HG02678 (cell line): ENCODE measurements around the gene IRF3.
"Not testable (repeated sequence)": the region's sequence is repeated elsewhere in the genome, so short reads cannot be mapped to it uniquely, and the experiment has no call there.

ENCODE experiments used
- ATAC-seq: cut with Tn5 transposase; IDR thresholded peaks from one replicate; pipeline ENCODE4 v1.9.1; 2021; ENCODE audit warnings: mild to moderate bottlenecking, moderate library complexity; ENCODE audit not compliant: unreplicated experiment

Gene IRF3

DNA sequence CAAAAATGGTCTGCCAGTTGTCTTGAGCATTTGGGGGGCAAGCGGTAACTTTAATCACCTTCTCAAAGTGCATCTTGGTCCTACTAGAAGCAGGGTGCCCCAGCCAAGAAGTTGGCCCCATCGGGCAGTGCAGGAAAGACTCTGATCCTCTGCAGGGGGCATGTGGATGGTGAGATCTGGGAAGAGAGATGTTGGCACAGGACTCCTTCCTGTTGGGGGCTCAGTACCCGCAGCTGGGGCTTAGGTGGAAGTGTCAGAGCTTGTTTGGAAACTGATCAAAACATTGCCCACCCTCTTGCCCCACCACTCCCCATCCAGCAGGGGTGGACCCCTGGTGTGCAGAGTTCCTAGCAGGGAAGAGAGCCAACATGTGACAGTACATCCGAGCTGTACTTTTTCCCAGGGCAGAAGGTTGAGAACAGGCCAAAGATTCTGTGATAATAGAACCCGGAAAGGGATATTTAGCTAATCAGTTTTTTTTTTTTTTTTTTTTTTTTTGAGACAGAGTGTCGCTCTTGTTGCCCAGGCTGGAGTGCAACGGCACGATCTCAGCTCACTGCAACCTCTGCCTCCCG is 34.6 kb downstream of the IRF3 start:
- ATAC-seq = no peak

DNA sequence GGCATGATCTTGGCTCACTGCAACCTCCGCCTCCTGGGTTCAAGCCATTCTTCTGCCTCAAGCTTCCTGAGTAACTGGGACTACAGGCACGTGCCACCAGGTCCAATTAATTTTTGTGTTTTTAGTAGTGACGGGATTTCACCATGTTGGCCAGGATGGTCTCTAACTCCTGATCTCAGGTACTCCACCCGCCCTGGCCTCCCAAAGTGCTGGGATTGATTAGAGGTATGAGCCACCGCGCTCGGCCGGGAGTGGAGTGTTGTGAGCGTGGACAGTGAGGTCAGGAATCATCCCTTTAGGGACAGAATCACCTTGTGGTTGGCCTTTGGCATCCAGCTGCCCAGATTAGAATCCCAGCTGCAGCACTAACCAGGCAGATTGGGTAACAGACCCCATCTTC is 36.0 kb downstream of the IRF3 start:
- ATAC-seq = no peak

DNA sequence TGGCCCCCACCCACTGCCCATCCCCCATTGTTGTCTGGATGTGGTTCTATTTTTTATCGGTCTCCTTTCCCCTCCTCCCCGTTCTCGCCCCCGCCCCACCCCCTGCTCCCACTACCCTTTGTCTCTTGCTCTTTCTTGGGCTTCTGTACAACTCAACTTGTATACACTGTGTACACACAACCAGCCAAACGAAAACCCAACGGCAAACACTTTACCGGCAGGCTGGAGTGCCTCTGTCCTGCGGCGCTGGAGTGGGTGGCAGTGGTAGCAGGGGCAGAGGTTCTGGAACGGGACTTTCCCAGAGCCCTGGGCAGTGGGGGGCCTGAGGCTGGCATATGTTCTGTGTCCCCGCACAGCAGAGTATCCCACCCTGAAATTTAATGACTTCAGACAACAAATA is 39.4 kb downstream of the IRF3 start:
- no peak for ATAC-seq

DNA sequence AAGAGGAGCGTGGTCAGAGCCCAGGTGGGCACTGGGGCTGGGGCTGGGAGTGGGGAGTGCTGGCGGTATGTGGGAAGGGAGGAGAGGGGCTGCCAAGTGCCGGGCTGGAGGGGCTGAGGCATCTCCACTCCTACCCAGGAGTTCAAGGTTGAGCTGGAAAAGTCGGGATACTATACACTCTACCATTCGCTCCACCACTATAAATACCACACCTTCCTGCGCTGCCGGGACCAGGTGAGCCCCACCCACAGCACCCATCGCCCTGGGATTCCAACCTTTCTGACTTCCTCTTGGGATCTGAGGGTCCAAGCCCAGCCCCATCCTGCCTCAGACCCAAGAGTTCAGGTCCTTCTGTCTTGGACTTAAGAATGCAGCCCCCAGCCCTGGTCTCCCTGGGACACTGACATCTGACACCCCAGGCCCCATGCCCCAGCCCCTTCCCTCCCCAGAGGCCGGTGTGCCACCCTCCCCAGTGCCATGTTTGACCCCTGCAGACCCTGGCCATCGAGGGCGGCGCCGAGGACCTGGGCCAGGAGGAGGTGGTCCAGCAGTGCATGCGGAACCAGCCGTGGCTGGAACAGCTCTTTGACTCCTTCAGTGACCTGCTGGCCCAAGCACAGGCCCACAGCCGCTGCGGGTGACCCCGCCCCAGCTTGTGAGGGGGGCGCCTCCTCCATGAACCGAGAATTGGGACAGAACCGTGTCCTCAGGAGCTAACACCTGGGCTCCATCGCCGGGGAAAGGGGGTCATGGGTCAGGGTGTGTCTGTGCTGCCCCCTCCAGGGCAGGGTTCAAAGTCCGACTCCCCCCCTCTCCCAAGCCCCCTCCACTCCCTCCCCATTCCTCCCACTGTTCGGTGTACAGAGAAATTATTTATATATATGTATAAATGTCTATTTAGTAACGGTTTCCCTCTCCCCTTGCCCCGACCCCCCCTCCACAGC is 40.4 kb downstream of the IRF3 start:
- no peak for ATAC-seq

DNA sequence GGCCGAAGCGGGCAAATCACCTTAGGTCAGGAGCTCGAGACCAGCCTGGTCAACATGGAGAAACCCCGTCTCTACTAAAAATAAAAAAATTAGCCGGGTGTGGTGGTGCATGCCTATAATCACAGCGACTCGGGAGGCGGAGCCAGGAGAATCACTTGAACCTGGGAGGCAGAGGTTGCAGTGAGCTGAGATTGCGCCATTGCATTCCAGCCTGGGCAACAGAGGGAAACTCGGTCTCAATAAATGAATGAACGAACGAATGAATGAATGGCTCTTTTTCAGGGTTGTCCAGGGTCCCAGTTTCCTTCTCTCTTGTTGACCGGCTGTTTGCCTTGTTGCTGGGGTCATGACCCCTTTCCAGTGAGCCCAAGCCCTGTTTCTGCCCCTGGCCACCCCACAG is 47.8 kb downstream of the IRF3 start:
- not testable (repeated sequence) for ATAC-seq

DNA sequence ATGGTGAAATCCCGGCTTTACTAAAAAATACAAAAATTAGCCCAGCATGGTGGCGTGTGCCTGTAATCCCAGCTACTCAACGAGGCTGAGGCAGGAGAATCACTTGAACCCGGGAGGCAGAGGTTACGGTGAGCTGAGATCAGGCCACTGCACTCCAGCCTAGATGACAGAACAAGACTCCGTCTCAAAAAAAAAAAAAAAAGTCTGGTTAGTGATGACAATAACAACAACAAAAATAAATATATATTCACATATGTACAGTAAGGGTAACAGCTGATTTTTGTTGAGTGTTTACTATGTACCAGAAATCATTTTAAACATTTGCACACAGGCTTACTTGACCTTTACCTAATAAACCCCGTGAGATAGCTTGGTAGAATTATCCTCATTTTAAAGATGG is 48.7 kb downstream of the IRF3 start:
- no peak for ATAC-seq

DNA sequence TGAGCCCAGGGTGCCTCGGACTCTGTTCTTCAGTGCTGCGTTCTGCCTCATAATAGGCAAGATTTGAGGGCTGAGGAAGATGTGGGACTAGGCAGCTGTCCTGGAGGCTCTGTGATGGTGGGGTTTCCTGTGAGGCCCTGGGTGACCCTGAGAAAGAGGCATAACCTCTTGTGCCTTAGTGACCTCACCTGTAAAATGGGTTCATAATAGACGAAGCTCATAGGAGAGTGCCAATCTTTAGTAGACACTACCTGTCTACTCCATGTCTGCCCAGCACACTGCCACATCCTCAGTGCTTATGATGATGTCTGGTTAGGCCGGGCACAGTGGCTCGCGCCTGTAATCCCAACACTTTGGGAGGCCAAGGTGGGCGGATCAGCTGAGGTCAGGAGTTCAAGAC is 49.1 kb downstream of the IRF3 start:
- ATAC-seq = no peak

DNA sequence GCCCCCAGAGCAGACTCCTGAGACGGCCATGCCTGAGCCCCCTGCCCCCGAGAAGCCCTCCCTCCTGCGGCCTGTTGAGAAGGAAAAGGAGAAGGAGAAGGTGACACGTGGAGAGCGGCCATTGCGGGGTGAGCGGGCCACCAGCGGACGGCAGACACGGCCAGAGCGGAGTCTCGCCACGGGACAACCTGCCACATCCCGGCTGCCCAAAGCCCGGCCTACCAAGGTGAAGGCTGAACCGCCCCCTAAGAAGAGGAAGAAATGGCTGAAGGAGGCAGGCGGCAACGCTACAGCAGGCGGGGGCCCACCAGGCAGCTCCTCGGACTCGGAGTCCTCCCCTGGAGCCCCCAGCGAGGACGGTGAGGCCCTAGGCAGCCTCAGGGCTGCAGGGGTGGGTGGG is 49.8 kb downstream of the IRF3 start:
- no peak for ATAC-seq

DNA sequence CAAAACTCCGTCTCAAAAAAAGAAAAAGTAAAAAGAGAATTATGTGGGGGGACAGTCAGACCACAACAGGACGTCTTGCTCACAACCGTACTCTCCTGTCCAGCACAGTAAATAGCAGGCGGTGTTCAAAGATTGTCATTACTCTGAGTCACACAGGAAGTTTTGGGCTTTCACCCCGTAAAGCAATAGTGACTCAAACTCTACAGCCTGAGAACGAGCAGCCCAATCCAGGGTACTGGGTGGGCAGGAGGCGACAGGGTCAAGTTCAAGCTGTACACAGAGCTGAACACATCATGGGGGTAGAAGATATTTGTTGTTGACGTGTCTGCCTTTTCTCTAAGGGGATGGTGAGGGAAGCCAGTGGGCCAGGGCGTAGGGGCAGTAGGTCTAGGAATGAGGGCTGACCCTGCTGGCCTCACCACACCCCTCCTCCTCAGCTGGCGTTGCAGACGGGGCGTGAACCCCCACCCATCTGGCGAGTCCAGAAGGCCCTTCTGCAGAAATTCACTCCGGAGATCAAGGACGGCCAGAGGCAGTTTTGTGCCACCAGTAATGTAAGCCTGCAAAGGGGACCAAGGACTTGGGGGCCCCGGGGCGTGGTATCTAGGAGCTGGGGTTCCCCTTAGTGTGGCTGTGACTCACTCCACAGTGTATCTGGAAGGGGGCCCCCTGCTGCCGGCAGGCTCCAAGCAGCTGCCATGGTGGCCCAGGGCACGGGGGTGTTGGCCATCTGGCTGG is 51.4 kb downstream of the IRF3 start:
- ATAC-seq = no peak

DNA sequence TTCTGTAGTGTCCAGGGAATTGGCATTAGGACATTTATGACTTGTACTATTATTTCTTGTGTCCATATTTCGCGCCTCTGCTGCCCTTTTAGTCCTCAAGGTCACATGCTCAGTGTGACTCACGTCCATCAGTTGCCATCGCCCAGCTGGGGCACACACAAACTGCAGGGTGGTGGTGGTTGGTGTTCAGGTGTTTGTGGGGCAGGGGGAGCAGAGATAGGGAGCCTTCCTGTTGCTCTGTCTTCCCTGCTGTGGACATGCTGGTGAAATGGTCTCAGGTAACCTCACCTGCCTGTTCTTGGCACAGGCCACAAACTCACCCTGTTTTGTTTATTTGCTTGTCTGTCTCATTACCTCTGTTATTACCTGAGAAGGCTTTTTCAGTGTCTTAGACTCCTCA is 52.3 kb downstream of the IRF3 start:
- ATAC-seq = no peak
